IMR-90 (cell line): ENCODE results near the gene RNF213. TPM values are rescaled to one million over a fixed set of nuclear protein-coding genes. Genes with fewer than 3 reads are reported as not detected.

ENCODE experiments used
- ATAC-seq: fragments of 200-7000 bp; cut with Tn5 transposase; 2 replicates; pipeline ENCODE4 v1.9.1; 2020; ENCODE audit warnings: low read depth, mild to moderate bottlenecking, moderate library complexity
- BruUV-seq: library from RNA; stranded (reverse); fragments of 400-500 nt; replicated peaks from 2 replicates; lab custom pipeline; 2021; lab: Mats Ljungman, UMichigan
- CTCF ChIA-PET: fragments of 300-600 bp; formaldehyde crosslinking; extraction: SDS; loops from one replicate; lab custom pipeline; 2021; ENCODE audit warnings: antibody characterized with exemption; lab: Yijun Ruan, JAX
- POLR2A ChIA-PET: fragments of 300-600 bp; sonication (Branson Sonifier 250); formaldehyde crosslinking; loops from one replicate; lab custom pipeline; 2022; ENCODE audit warnings: antibody characterized with exemption; ENCODE audit not compliant: unreplicated experiment; lab: Charles Lee
- DNase-seq: peaks from one replicate; pipeline ENCODE4 v3.0.0; 2013
- H2AFZ ChIP-seq: replicated peaks from 2 replicates; pipeline ENCODE3; 2013; ENCODE audit warnings: low read length, mild to moderate bottlenecking; ENCODE audit not compliant: poor library complexity
- H2AK5ac ChIP-seq: 2 replicates; pipeline ENCODE4 v1.6.1; 2013; ENCODE audit warnings: low read depth, low read length, inconsistent platforms
- H2AK9ac ChIP-seq: replicated peaks from 2 replicates; pipeline ENCODE3; 2013; ENCODE audit warnings: mild to moderate bottlenecking, low read depth, low read length, moderate library complexity; ENCODE audit not compliant: poor library complexity
- H2BK120ac ChIP-seq: 2 replicates; pipeline ENCODE4 v1.6.1; 2013; ENCODE audit warnings: low read depth, low read length, inconsistent platforms
- H2BK15ac ChIP-seq: 3 replicates; pipeline ENCODE4 v1.6.1; 2013; ENCODE audit warnings: low read depth, low read length, inconsistent platforms
- H2BK20ac ChIP-seq: 2 replicates; pipeline ENCODE4 v1.6.1; 2013; ENCODE audit warnings: low read depth, mild to moderate bottlenecking, inconsistent platforms, low read length, moderate library complexity
- H2BK5ac ChIP-seq: 2 replicates; pipeline ENCODE4 v1.6.1; 2013; ENCODE audit warnings: mild to moderate bottlenecking, low read depth, low read length, inconsistent platforms; ENCODE audit not compliant: poor library complexity, severe bottlenecking
- H3K14ac ChIP-seq: replicated peaks from 2 replicates; pipeline ENCODE4 v1.6.1; 2013; ENCODE audit warnings: low read depth, low read length, inconsistent platforms
- H3K18ac ChIP-seq: 2 replicates; pipeline ENCODE4 v1.6.1; 2013; ENCODE audit warnings: low read depth, low read length, control low read depth
- H3K23ac ChIP-seq: 2 replicates; pipeline ENCODE4 v1.6.1; 2013; ENCODE audit warnings: low read depth, low read length, inconsistent platforms
- H3K27ac ChIP-seq: 2 replicates; pipeline ENCODE4 v1.5.1; 2013; ENCODE audit warnings: mild to moderate bottlenecking, control low read depth, low read length; ENCODE audit not compliant: insufficient read depth
- H3K27me3 ChIP-seq: 2 replicates; pipeline ENCODE4 v1.6.1; 2013; ENCODE audit warnings: low read length; ENCODE audit not compliant: control insufficient read depth, insufficient read depth
- H3K36me3 ChIP-seq: 2 replicates; pipeline ENCODE4 v1.6.1; 2013; ENCODE audit warnings: low read length, mixed read lengths; ENCODE audit not compliant: control insufficient read depth, insufficient read depth
- H3K4ac ChIP-seq: 2 replicates; pipeline ENCODE4 v1.6.1; 2013; ENCODE audit warnings: low read depth, low read length, inconsistent platforms
- H3K4me1 ChIP-seq: 2 replicates; pipeline ENCODE4 v1.6.1; 2013; ENCODE audit warnings: low read length, mixed read lengths; ENCODE audit not compliant: control insufficient read depth, insufficient read depth
- H3K4me2 ChIP-seq: 2 replicates; pipeline ENCODE4 v1.6.1; 2013; ENCODE audit warnings: low read depth, mild to moderate bottlenecking, control low read depth, low read length, moderate library complexity
- H3K4me3 ChIP-seq: 2 replicates; pipeline ENCODE4 v1.5.1; 2013; ENCODE audit warnings: low read depth, mild to moderate bottlenecking, control low read depth, low read length, moderate library complexity; ENCODE audit not compliant: insufficient read depth
- H3K56ac ChIP-seq: 2 replicates; pipeline ENCODE4 v1.6.1; 2013; ENCODE audit warnings: low read length, inconsistent platforms; ENCODE audit not compliant: insufficient read depth; ENCODE audit errors: extremely low read depth
- H3K79me1 ChIP-seq, 2 experiments: 2 replicates each; pipeline ENCODE4 v1.6.1; 2013; ENCODE audit warnings: low read length in 2 of 2, inconsistent platforms in 1 of 2, low read depth in 1 of 2
- H3K9ac ChIP-seq: 2 replicates; pipeline ENCODE4 v1.6.1; 2013; ENCODE audit warnings: low read depth, low read length, control low read depth
- H3K9me1 ChIP-seq: 2 replicates; pipeline ENCODE4 v1.6.1; 2013; ENCODE audit warnings: low read length, inconsistent platforms; ENCODE audit not compliant: insufficient read depth
- H3K9me3 ChIP-seq: 2 replicates; pipeline ENCODE4 v1.6.1; 2013; ENCODE audit warnings: low read length; ENCODE audit not compliant: control insufficient read depth, insufficient read depth
- H4K20me1 ChIP-seq: 2 replicates; pipeline ENCODE4 v1.6.1; 2013; ENCODE audit warnings: low read length, inconsistent platforms; ENCODE audit not compliant: insufficient read depth
- H4K5ac ChIP-seq: 2 replicates; pipeline ENCODE4 v1.6.1; 2013; ENCODE audit warnings: mild to moderate bottlenecking, low read depth, low read length, control low read depth
- H4K8ac ChIP-seq, 2 experiments: 2 replicates each; pipeline ENCODE4 v1.6.1; 2013; ENCODE audit warnings: low read depth in 2 of 2, low read length in 2 of 2, control low read depth in 1 of 2, inconsistent platforms in 1 of 2
- H4K91ac ChIP-seq: 2 replicates; pipeline ENCODE4 v1.6.1; 2013; ENCODE audit warnings: low read depth, low read length, inconsistent platforms; ENCODE audit not compliant: insufficient read depth
- BHLHE40 ChIP-seq: fragments of 150-350 bp; IDR thresholded peaks from 2 replicates; pipeline ENCODE4 v1.6.1; 2016; ENCODE audit warnings: mild to moderate bottlenecking, low read depth, low read length
- CHD1 ChIP-seq: IDR thresholded peaks from 2 replicates; pipeline ENCODE4 v1.6.1; 2012; ENCODE audit warnings: low read depth, low read length, improper control_type of control experiment
- FOS ChIP-seq: fragments of 150-350 bp; IDR thresholded peaks from 2 replicates; pipeline ENCODE4 v1.6.1; 2016; ENCODE audit warnings: low read depth, low read length
- MAFK ChIP-seq: IDR thresholded peaks from 2 replicates; pipeline ENCODE4 v1.6.1; 2012; ENCODE audit warnings: low read depth, low read length, improper control_type of control experiment
- MAZ ChIP-seq: IDR thresholded peaks from 2 replicates; pipeline ENCODE4 v1.6.1; 2012; ENCODE audit warnings: low read depth, mild to moderate bottlenecking, low read length, improper control_type of control experiment, moderate library complexity, borderline replicate concordance
- MXI1 ChIP-seq: IDR thresholded peaks from 2 replicates; pipeline ENCODE4 v1.6.1; 2012; ENCODE audit warnings: low read depth, mild to moderate bottlenecking, low read length, moderate library complexity, borderline replicate concordance
- NFE2L2 ChIP-seq: fragments of 150-350 bp; IDR thresholded peaks from 2 replicates; pipeline ENCODE4 v1.6.1; 2016; ENCODE audit warnings: low read depth, mild to moderate bottlenecking, low read length
- POLR2A ChIP-seq: IDR thresholded peaks from 2 replicates; pipeline ENCODE4 v1.6.1; 2012; ENCODE audit warnings: mild to moderate bottlenecking, low read depth, low read length
- RAD21 ChIP-seq: IDR thresholded peaks from 2 replicates; pipeline ENCODE4 v1.6.1; 2012; ENCODE audit warnings: low read length, improper control_type of control experiment
- RCOR1 ChIP-seq: IDR thresholded peaks from 2 replicates; pipeline ENCODE4 v1.6.1; 2012; ENCODE audit warnings: mild to moderate bottlenecking, low read length, improper control_type of control experiment; ENCODE audit not compliant: insufficient replicate concordance
- SMC3 ChIP-seq: fragments of 150-350 bp; IDR thresholded peaks from 2 replicates; pipeline ENCODE4 v1.6.1; 2016; ENCODE audit warnings: low read depth, mild to moderate bottlenecking, antibody characterized with exemption, low read length, moderate library complexity
- WGBS, 2 experiments: methylation state at CpG; one replicate each; pipeline versions ENCODE4 v1.1.5 to v1.1.7; 2013; ENCODE audit warnings: missing lambda C conversion rate in 2 of 2; ENCODE audit not compliant: insufficient read length in 1 of 2; ENCODE audit errors: extremely low coverage in 2 of 2; 5-methylcytosine and 5-hydroxymethylcytosine counted together
- dilution Hi-C: fragments of 300-500 bp; cut with HindIII; formaldehyde crosslinking; loops from one replicate; pipeline ENCODE4 v1.14.3; 2018; ENCODE audit warnings: low sequenced_read_pairs; ENCODE audit not compliant: unreplicated experiment
- in situ Hi-C: fragments of 300-500 bp; cut with MboI; formaldehyde crosslinking; loops from 3 replicates; pipeline ENCODE4 v1.14.3; 2019; ENCODE audit warnings: low sequenced_read_pairs, inconsistent platforms, mixed read lengths
- intact Hi-C: fragments of 100-400 bp; cut with micrococcal nuclease; formaldehyde crosslinking; loops from 2 replicates; pipeline ENCODE4 v1.10.0; 2022
- polyA plus RNA-seq, 3 experiments: library from polyadenylated mRNA; depleted of rRNA; stranded (reverse); fragments of >200 nt; gene quantifications; 2 replicates each; pipeline ENCODE4 v1.2.3, GENCODE V29; 2012; ENCODE audit warnings: low replicate concordance in 1 of 3
- total RNA-seq: library from RNA; depleted of rRNA; stranded (reverse); fragments of >200 nt; gene quantifications from 2 replicates; pipeline ENCODE4 v1.2.3, GENCODE V29; 2012
- TF ChIP-seq, protein P1 (sequence below): fragments of 150-350 bp; IDR thresholded peaks from 2 replicates; pipeline ENCODE4 v1.6.1; 2016; ENCODE audit warnings: low read depth, mild to moderate bottlenecking, low read length, moderate library complexity, borderline replicate concordance
- TF ChIP-seq, protein P2 (sequence below): fragments of 150-350 bp; IDR thresholded peaks from 2 replicates; pipeline ENCODE4 v1.6.1; 2017; ENCODE audit warnings: mild to moderate bottlenecking, antibody characterized with exemption, low read length, low read depth
- TF ChIP-seq, protein P3 (sequence below): conservative IDR thresholded peaks from 2 replicates; pipeline ENCODE4 v1.5.1; 2012; ENCODE audit warnings: mild to moderate bottlenecking, low read depth, low read length, improper control_type of control experiment

The RNF213 gene
- total and polyA plus RNA-seq, 2 of the 4 experiments (the other 2 are of a cell fraction), result 23.4 to 36.0 TPM

DNA sequence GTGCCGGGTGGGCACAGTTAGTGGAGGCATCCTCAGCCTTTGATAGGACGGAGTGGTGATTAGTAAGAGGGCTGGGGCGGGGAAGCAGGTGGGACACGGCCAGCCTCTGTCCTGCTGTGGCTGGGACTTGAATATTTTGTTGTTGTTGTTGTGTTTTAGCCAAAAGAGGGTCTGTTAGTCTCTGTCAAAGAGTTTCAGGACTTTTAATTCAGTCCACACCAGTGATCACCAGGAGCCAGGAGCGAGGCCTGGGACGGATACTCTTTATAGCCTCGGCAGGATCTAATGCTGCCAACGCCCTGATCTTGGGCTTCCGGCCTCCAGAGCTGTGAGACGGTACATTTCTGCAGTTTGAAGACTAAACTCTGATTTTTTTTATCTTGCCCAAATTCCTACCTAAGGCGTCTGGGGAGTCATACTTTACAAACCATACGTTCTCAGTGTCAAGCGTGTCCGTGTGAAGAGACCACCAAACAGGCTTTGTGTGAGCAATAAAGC is 2.9 kb upstream of the RNF213 start:
- no peak overlapping the region for H2BK5ac ChIP-seq
- H2AK5ac ChIP-seq, result no peak overlapping the region; the same call in 1 of the 2 replicates
- H3K4me3 ChIP-seq, result no peak overlapping the region
- ATAC-seq, result no peak
- CTCF ChIA-PET, result no interaction called here
- H3K27ac ChIP-seq, result no peak overlapping the region
- peak overlapping the region; percentile 45 for H2AK9ac ChIP-seq
- POLR2A ChIA-PET, result interaction anchor here (0.6 kb wide), 1 partner anchor 112 kb away, joined by 9 read pairs; no protein-coding TSS in a partner anchor
- no peak overlapping the region for H3K56ac ChIP-seq
- TF ChIP-seq POLR2A, result no peak
- TF ChIP-seq FOS, result no peak
- no peak for TF ChIP-seq MXI1
- TF ChIP-seq MAFK, result no peak
- TF ChIP-seq, protein P1, sequence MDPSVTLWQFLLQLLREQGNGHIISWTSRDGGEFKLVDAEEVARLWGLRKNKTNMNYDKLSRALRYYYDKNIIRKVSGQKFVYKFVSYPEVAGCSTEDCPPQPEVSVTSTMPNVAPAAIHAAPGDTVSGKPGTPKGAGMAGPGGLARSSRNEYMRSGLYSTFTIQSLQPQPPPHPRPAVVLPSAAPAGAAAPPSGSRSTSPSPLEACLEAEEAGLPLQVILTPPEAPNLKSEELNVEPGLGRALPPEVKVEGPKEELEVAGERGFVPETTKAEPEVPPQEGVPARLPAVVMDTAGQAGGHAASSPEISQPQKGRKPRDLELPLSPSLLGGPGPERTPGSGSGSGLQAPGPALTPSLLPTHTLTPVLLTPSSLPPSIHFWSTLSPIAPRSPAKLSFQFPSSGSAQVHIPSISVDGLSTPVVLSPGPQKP, result no peak
- TF ChIP-seq NFE2L2, result no peak
- no peak for TF ChIP-seq RCOR1
- TF ChIP-seq MAZ, result no peak
- TF ChIP-seq, protein P2, sequence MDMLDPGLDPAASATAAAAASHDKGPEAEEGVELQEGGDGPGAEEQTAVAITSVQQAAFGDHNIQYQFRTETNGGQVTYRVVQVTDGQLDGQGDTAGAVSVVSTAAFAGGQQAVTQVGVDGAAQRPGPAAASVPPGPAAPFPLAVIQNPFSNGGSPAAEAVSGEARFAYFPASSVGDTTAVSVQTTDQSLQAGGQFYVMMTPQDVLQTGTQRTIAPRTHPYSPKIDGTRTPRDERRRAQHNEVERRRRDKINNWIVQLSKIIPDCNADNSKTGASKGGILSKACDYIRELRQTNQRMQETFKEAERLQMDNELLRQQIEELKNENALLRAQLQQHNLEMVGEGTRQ, result no peak
- TF ChIP-seq SMC3, result no peak
- no peak for TF ChIP-seq CHD1
- TF ChIP-seq, protein P3, sequence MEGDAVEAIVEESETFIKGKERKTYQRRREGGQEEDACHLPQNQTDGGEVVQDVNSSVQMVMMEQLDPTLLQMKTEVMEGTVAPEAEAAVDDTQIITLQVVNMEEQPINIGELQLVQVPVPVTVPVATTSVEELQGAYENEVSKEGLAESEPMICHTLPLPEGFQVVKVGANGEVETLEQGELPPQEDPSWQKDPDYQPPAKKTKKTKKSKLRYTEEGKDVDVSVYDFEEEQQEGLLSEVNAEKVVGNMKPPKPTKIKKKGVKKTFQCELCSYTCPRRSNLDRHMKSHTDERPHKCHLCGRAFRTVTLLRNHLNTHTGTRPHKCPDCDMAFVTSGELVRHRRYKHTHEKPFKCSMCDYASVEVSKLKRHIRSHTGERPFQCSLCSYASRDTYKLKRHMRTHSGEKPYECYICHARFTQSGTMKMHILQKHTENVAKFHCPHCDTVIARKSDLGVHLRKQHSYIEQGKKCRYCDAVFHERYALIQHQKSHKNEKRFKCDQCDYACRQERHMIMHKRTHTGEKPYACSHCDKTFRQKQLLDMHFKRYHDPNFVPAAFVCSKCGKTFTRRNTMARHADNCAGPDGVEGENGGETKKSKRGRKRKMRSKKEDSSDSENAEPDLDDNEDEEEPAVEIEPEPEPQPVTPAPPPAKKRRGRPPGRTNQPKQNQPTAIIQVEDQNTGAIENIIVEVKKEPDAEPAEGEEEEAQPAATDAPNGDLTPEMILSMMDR, result no peak
- TF ChIP-seq RAD21, result no peak
- TF ChIP-seq BHLHE40, result no peak
- H3K79me1 ChIP-seq, result peaks cover 6 to 18% of the 10 kb centered on the region in 2 experiments; a peak in 2 of 4 replicates
- H3K14ac ChIP-seq, result no peak overlapping the region
- peak overlapping the region; percentile 34; the same call in 1 of the 2 replicates for H4K91ac ChIP-seq
- intact Hi-C loops (loop anchor here (10.0 kb wide), 1 partner anchor 173 kb away; no protein-coding TSS in a partner anchor), dilution Hi-C loops (no loop called here), in situ Hi-C loops (no loop called here)
- 56% methylated on average over 3 of the region's 14 CpGs; no CpG with 5 or more reads in 1 of the 2 experiments for WGBS, 2 experiments
- H2BK120ac ChIP-seq, result no peak overlapping the region
- no peaks in the 10 kb centered on the region for H3K27me3 ChIP-seq
- H3K4me1 ChIP-seq, result peaks cover 16% of the 10 kb centered on the region
- H4K5ac ChIP-seq, result no peak overlapping the region
- no peak overlapping the region for H2BK20ac ChIP-seq
- no peak overlapping the region for H2AFZ ChIP-seq
- no TSS peak for BruUV-seq
- H3K9me3 ChIP-seq, result no peaks in the 10 kb centered on the region
- peaks cover 5% of the 10 kb centered on the region; the same call in 1 of the 2 replicates for H3K36me3 ChIP-seq
- H2BK15ac ChIP-seq, result no peak overlapping the region
- H3K23ac ChIP-seq, result no peak overlapping the region
- H3K4me2 ChIP-seq, result no peak overlapping the region
- no peak for DNase-seq
- H3K9me1 ChIP-seq, result peaks cover 6% of the 10 kb centered on the region; the same call in 1 of the 2 replicates
- no peak overlapping the region for H3K18ac ChIP-seq
- H3K4ac ChIP-seq, result no peak overlapping the region
- H4K8ac ChIP-seq, result no peak overlapping the region
- no peaks in the 10 kb centered on the region for H4K20me1 ChIP-seq
- no peak overlapping the region for H3K9ac ChIP-seq
